GM18909 (cell line): ENCODE measurements around the gene FKRP.
A peak's percentile ranks its signal among the peaks of the same experiment; 100 is the strongest.
"Not testable (repeated sequence)": the region's sequence is repeated elsewhere in the genome, so short reads cannot be mapped to it uniquely, and the experiment has no call there.

ENCODE experiments used
- ATAC-seq: cut with Tn5 transposase; IDR thresholded peaks from one replicate; pipeline ENCODE4 v1.9.1; 2021; ENCODE audit warnings: mild to moderate bottlenecking; ENCODE audit not compliant: unreplicated experiment, poor library complexity

FKRP gene

GRCh38 chr19:46745521-46746280, at the start of gene FKRP:
Gene FKRP, plus strand, starts transcription at chr19:46746057. Its CDS starts 9,394 bp downstream, at chr19:46755451.
- peak; percentile 36 for ATAC-seq

GRCh38 chr19:46696866-46697203, 49.0 kb upstream of the FKRP start:
- ATAC-seq, result no peak

- no peak for ATAC-seq
These were observed 48.5 kb upstream of the FKRP start for GRCh38 chr19:46697204-46697960.

- ATAC-seq, result no peak
These were observed 47.2 kb upstream of the FKRP start for GRCh38 chr19:46698395-46699321.

GRCh38 chr19:46700704-46701103, 45.2 kb upstream of the FKRP start:
- ATAC-seq, result no peak

GRCh38 chr19:46704379-46705076, 41.3 kb upstream of the FKRP start:
- ATAC-seq, result no peak

- ATAC-seq, result no peak
These were observed 35.2 kb upstream of the FKRP start for GRCh38 chr19:46710687-46711086.

- ATAC-seq, result not testable (repeated sequence)
These were observed 33.0 kb upstream of the FKRP start for GRCh38 chr19:46712768-46713338.

- no peak for ATAC-seq
These were observed 31.9 kb upstream of the FKRP start for GRCh38 chr19:46713781-46714443.

GRCh38 chr19:46714444-46715106, 31.3 kb upstream of the FKRP start:
- no peak for ATAC-seq

- ATAC-seq, result no peak
These were observed 30.3 kb upstream of the FKRP start for GRCh38 chr19:46715620-46715974.

GRCh38 chr19:46715975-46716671, 29.7 kb upstream of the FKRP start:
- ATAC-seq, result no peak

GRCh38 chr19:46716672-46717033, 29.2 kb upstream of the FKRP start:
- no peak for ATAC-seq

- peak; percentile 40 for ATAC-seq
These were observed 28.7 kb upstream of the FKRP start, which contains the start of gene PRKD2 for GRCh38 chr19:46717034-46717715. Gene PRKD2, minus strand, starts transcription at chr19:46717114. Its CDS starts 744 bp downstream, at chr19:46716370.

- ATAC-seq, result no peak
These were observed 28.1 kb upstream of the FKRP start for GRCh38 chr19:46717716-46718143.

- no peak for ATAC-seq
These were observed 27.5 kb upstream of the FKRP start for GRCh38 chr19:46718157-46718933.
